Stimulated activated CD4-positive, alpha-beta T cell treated with anti-CD3 and anti-CD28 coated beads, TNF-alpha, amount 100 ng/mL, for 1 hour (primary cell): ENCODE data around the gene SYT1.

Experiments
- DNase-seq, 3 donors: peaks; one replicate each; pipeline ENCODE4 v3.0.0-alpha.2; 2020; ENCODE audit warnings: low read depth in 3 of 3, low spot score in 1 of 3

SYT1 gene

DNA sequence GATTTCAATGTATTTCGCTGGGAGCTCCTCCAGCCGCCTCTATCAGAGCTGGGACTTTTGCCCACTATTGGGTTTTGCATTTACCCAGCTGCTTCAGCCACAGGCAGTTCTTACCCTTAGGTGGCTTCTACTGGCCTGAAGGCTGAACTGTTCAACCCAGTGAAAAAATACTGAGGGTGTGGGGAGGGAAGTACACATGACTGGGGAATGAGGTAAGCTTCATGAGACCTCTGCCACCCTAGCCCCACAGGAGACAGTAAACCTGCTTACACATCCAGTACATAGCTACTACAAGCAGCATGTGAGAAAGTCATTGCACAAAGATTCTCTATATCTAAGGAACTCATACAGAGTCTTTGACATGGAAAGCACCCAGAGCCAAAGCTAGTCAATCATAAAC, 411.1 kb downstream of the SYT1 start:
- DNase-seq, result no peak

DNA sequence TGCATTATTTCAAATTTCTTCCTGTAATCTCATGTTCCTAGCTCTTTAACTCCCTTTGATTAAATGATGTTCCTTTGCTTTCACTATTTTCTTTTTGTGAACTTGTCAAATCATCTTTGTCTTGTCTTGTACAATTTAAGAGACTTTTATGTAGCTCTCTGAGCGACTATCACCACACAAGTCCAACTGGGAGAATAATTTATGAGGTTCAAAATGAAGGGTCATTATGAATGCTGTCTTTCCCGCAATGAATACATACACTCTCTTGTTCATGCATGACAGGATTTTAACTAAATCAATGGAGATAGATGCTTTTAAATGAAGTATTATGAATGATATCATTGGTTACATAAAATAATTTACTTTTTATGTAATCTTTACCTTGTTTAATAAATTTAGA, 418.8 kb downstream of the SYT1 start:
- DNase-seq, result no peak

DNA sequence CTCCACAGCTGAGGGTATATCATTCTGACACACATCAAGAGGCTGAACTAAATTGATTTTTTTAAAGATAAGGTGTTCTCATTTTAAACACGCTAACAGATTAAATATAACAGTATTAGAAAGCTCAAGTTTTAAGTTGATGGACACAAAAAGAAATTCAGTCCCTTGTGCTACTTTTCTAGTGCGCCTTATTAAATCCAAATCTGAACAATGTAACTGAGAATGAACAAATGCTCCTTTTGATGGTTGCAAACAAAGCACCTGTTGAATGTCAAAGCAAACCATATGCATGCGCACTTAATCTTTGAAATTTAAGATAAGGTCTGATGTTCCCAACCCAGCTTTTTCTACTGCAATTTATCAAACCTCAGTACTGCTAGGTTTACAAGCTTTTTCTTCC, 424.3 kb downstream of the SYT1 start:
- no peak for DNase-seq

DNA sequence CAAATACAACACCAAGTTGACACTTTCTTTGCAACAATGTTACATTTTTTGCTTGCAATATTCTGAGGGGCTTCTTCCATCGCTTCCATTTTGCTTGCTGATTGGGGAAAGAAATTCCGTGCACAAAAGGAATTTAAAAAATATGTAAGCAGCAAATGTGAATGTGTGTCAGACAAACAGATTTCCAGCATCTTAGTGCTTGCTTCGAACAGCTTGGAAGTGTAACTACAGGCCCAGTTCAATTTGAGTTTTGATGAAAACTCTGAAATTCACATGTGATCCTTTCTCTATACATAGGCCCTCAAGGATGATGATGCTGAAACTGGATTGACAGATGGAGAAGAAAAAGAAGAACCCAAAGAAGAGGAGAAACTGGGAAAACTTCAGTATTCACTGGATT, 427.1 kb downstream of the SYT1 start:
- DNase-seq, result no peak

DNA sequence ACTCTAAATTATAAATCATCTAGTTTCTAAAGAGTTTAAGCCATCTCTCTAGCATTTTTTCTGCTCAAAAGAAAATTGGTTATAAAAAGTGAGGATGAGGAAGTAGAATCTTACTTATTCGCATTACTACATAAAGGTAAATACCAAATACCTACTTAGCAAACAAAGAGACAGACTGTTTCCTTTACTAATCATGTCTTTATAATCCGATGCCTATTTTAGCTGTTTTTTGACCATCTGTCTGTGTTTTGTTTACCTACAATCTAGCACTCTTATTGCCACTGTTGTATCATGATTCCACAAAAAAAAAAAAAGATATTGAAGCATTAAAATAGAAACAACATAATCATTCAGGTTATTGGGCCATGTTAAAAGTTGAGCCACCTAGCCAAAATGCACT, 430.0 kb downstream of the SYT1 start:
- DNase-seq, result no peak

DNA sequence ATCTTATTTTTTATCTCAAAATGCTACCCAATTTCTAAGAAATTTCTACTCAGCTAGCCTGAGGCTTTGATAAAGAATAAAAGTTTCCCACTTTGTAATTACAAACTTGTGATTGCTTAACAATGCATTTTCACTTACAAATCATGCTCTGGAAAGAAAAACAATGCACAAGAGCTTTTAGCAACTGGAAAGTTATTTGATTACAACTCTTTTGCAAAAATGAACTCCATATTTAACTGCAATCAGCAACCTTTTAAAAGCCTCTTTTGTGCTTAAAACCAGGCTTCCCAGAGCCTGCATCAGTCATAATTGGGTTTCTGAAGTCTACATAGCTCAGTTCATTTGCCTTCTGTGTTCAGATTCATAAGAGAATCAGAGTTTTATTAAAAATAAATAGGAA, 431.0 kb downstream of the SYT1 start:
- no peak for DNase-seq

DNA sequence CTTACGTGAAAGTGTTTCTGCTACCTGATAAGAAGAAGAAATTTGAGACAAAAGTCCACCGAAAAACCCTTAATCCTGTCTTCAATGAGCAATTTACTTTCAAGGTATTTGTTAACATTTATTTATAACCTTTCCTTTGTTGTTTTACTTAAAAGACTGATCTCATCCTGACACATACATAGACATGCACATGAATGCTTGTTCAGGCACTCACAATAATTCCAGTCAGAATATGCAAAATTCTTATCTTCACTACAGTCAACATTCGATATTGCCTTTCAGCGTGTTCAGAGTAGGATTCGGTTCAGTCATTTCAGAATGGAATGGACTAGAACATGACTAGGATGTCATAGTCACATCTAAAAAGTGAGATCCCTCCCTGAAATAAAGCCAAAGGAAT, 431.6 kb downstream of the SYT1 start:
- no peak for DNase-seq

DNA sequence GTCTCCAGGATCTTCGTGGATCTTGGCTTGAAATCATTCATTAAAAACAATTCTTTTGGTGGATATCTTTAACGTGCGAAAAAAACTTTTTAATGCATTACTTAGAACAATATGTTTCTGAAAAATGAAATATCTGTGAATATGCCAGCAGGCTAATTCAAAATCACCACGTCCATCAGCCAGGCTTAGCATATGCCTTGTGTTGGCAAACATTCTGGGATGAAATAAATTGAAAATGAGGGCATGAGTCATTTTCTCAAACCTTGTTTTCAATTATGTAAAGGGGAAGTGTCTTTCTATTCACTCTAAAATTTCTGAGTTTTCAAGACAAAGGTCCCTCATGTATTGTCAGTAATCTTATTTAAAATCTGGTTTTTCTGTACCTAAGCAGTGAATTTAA, 432.3 kb downstream of the SYT1 start:
- no peak for DNase-seq

DNA sequence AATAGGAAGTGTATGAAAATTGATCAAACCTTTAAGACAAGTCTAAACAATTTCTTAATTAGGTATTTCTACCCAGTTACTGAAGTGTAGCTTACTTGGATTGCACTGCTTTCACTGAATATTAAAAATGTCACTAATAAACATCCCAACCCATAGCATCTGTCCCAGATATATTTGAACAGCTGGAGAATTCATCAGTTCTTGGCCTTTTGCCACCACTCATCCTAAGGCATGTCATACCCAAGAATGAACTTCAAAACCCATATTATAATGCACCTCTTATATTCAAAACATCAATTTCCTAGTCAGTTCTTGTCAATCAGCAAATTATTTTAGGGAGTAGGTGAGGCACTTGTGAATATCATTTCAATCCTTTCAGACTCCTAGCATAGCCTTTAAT, 433.9 kb downstream of the SYT1 start:
- DNase-seq, result no peak

DNA sequence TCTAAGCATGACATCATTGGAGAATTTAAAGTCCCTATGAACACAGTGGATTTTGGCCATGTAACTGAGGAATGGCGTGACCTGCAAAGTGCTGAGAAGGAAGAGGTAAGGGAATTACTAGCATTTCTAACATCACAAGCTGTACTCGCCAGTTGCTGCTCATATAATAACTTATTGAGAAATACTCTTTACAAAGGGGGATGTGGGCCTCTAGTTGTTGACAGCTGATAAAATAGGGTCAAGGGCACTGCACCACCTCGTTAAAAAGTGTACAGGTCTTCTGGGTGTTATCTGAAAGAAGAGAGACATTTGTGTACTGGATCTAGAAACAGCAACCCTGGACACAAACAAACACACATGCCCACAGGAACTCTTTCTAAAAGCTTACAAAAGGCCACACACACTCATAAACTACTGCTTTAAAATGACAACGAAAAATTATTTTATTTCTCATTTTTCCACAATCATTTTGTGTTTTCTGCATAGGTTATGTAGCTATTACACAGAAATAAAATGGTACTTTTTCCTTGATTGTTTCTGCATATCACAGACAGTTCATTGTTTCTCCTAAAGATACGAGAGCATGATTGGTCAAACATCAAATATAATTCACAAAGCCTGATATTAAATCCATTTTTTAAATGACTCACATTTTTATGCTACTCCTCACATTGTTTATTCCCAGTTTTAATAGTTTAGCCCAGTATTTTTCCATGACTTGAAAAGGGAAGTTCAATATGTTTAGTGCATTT, 435.0 kb downstream of the SYT1 start:
- DNase-seq, result no peak

DNA sequence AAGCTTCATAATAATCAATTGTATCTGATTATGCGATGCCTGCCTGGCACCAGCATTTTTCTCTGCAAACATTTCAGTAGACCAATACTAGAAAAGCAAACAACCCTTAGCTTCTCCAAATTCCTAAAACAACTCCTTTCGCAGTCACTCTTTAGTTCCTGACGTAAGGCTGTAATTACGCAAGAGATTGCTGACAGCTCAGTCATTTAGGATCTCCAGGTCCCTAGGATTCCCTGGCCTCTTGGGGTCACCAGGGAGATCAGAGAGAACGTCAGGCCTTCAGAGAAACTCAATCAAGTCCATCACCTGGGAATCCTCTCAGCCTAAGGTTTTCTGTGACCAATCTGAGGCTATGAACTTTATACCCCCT, 435.6 kb downstream of the SYT1 start:
- DNase-seq, result no peak

DNA sequence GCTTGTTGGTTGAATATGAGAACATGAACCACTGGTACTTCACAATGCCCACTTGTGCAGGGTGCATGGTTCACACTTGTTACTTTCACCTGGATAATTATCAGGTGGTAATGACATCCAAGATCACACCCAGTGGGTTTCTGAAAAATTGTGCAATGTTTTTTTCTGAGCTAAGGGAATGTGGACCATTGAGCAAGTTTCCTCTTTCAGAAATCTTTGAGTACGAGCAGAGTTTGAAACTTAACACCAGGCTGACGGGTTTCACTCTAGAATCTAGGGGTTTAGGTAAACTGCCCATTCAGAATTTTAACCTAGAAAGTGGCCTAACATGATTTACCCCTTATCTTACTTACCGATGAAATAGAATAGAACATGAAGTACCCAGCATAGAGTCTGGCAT, 436.6 kb downstream of the SYT1 start:
- no peak for DNase-seq

DNA sequence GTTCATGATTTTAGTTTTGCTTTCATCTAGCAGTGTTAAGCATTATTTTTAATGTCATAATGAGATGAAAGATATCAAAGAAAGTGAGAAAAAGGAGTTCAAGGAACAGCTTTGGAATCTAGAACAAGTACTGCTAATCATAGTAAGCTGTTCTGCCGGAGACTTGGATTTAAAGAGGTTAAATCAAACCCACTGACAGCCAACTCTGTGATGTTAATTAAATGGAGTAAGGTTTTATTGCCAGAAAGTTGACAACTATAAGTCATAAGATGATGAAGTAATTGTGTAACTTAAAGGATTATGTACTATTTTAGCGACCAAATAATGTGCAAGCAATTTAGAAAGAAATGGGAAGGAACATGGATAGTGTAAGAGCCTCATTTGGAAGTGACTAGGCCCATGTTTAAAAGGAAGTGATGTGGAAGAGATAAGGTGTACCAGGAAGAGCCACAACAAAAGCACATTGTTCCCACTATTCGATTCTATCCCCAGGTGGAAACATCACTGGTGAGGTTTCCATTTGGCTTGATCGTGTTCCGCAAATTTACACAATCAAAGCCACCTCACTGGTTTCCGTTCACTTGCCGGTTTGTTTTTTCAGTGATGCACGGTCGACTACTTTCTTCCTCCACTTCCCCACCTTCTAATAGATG, 437.7 kb downstream of the SYT1 start:
- no peak for DNase-seq

DNA sequence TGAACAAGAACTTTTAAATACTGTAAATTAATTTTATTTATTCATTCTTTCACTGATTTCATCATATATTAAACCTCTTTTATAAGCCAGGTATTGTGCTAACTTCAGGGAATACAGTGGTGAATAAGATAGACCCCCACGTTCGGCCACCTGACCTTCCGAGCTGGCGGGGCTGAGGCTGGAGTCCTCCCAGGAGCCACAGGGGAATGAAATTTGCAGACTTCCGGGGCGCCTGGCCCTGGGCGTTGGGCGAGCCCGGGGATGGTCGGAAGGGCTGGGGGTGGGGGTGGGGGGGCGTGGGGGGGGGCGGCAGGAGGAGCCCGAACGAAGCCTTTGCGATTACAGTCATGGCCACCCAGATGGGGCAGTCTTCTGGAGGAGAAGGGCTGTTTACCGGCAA, 442.8 kb downstream of the SYT1 start:
- no peak for DNase-seq

DNA sequence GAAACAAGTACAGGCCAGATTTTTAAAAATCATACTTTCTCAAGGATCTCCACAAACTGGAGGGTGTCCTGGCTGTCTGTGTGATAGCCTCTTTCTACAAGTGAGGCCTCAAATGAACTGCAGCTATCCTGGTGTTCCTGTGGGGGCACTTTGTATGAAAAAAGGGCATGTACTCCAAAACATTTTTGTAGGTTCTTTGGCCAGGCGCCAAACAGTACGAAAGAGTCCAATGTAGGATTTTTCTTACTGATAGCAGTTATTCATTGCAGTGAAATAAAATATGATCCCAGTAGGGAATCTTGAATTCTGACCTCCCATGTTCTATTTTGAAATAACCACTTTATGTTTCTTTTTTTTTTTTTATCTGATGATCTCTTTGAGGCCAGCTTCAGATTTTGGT, 444.5 kb downstream of the SYT1 start:
- no peak for DNase-seq

DNA sequence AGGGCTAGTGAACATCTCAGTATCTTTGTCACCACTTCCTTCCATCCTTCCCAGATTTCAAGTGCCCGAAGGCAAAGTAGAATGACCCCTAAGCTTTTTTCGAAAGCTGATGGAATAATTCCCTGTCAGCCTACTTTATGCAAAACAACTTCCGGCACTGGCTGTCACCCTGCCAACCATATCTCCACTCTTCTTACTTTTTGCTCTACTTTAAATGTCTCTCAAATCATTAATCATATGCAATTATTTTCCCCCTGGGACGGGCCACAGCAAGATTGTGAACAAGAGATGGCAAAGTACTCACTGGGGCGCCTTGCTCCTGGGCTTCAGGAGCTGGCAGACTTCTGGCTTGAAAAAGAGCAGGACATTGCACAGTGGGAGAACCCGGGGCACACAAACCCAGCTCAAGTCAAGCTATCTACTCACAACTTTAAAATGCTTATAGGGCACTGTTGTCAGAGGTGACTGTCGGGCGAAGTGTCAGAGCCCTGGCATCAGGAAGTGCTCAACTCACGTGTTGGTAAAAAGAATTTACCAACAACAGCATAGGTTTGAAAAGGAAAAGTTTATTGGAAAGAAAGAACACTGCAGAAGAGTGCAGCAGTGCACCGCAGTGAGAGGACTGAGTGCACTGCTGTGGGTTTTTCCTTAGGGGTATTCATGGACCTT, 452.7 kb downstream of the SYT1 start:
- DNase-seq, result no peak

DNA sequence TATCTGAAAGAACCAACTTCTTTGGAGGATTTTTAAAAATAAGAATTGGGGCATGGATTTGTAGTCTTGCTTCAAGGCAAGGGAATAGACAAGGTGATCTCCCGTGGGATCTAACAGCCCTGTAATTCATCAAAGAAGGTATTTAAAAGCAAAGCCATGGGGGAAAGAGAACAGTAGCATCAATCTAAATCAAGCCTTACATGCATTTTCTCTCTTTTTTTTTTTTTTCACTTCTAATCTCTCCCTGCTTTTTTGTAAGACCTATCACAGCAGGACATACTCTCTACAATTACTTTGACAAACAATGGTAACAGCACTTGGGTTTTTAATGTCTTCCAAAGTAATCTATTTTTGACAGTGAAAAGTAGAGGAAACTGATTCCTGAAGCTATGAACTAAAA, 458.3 kb downstream of the SYT1 start:
- DNase-seq, result no peak

DNA sequence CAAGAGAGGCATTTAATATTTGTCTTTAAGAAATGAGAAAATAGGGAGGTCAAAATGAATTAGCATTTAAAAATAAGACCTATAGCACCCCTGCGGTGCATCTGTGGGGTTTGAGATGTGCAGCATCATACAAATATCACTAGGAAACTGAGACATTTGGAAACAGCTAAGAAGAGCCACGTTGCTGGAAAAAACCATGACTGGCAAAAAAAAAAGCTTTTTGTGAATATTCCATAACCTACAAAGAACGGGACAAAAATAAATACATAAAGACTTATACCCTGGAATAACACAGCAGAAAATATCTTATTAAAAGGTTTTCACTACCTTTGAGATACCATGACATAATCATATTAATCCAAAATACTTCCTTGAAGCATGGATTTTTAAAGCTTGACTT, 460.0 kb downstream of the SYT1 start:
- no peak for DNase-seq

DNA sequence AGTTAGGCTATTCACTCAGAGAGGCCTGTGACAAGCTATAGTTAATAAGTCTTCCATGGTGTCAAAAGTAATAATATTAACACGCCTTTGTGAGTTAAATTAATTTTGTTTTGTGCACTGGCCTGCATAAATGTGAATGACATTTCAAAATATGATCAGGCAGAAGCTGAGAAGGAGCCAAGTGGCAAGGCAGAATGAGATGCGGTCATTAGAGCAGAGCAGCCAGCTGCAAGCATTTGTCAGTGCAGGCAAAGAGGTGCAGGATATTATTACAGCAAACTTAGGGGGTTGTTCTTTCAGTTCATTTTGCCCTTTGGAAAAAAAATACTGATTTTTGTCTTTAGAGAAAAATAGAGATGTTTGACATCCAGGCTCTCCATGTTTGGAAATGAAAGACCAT, 461.6 kb downstream of the SYT1 start:
- DNase-seq, result no peak

DNA sequence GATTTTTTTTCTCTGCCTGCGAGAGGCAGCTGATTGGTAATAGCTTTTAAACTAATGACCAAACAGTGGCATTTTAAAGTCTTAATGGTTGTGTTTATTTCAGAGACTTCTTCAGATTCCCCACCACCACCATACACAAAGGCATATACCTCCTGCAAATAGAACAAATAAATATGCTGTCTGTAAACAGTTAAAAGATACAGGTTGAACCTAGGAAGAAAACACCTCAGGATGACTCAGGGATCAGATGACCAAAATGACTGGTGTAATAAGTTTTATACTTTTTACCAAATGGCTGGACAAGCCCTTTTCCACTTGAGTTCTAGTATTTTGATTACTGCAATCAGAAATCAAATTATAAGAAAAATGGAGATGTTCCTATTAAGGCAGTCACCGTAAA, 462.1 kb downstream of the SYT1 start:
- no peak for DNase-seq

DNA sequence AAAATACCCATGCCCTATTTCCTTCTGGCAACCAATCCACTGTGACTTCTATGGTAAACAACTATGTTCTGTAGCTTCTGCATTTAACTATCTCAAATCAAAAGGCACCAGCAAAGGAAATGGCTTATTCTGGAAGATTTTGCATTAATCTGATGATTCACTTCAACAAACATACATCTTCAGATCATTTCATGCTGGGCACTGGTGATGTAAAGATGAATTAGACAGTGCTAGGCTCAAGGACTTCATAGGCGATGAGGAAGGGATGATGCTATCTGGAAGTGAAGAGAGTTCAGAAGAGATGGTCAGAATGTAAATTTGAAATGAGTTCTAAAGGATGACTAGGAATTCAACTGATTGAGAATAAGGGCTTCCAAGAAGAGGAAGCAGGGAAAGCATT, 462.9 kb downstream of the SYT1 start:
- DNase-seq, result no peak

DNA sequence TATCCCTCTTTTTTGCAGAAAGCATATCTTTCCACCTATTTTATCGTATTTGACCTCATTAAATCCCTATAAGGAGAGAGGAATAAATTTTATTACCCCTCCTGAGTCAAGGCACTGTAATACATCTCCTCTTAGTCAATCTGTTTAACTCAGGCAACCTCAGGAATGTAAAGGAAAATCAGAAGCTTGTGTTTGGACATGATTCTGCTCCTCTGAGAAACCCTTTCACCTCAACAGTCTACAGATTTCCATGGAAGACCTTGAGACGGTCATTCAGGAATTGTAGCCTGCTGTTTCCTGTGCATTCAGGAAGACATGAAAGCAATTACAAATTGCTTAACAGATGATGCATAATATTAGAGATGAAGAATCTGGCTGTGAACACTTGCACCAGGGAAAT, 465.4 kb downstream of the SYT1 start:
- no peak for DNase-seq

DNA sequence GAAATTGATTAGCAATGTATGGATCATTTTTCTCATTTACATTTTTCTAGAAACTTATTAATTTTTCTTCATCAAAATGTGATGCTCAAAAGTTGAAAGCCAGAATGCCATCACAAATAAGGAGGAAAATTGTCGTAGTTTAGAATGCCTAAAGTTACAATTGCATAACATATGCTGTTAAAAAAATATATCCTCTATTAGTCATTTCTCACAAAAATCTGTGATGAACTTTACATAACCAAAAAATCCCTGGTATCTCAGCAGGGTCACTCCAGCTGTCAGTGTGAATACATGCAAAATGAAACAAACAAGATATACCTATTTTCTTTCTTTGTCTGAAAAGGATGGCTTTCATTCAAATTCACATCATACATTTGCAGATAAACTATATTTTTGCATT, 467.3 kb downstream of the SYT1 start:
- DNase-seq, result no peak
